CD14-positive monocyte (primary cell): ENCODE measurements around the gene POLR3A. TPM values are rescaled to one million over a fixed set of nuclear protein-coding genes. Genes with fewer than 3 reads are reported as not detected.

Source experiments
- DNase-seq, 3 donors: peaks; one replicate each; pipeline ENCODE4 v3.0.0-alpha.2; 2011 to 2022
- H2AFZ ChIP-seq: 2 replicates; pipeline ENCODE4 v1.6.0; 2012; ENCODE audit warnings: mild to moderate bottlenecking, low read depth, low read length, inconsistent platforms; ENCODE audit not compliant: insufficient read depth, poor library complexity, severe bottlenecking
- H3K27ac ChIP-seq, 2 donors: 1 replicate in 1 of 2; 2 replicates in 1 of 2; pipeline ENCODE4 v1.5.1; 2012 to 2013; ENCODE audit warnings: low read length in 2 of 2, control low read depth in 1 of 2, inconsistent platforms in 1 of 2, low read depth in 1 of 2, mild to moderate bottlenecking in 1 of 2
- H3K27me3 ChIP-seq, 2 donors: one replicate each; pipeline versions ENCODE4 v1.6.0 to v1.6.1; 2011 to 2013; ENCODE audit warnings: low read length in 2 of 2; ENCODE audit not compliant: control insufficient read depth in 2 of 2, insufficient read depth in 2 of 2
- H3K36me3 ChIP-seq, 2 donors: replicated peaks in 1 of 2; 1 replicate in 1 of 2; 2 replicates in 1 of 2; pipeline versions ENCODE4 v1.5.1 to v1.6.1; 2012 to 2013; ENCODE audit warnings: low read length in 2 of 2, control low read depth in 1 of 2, inconsistent platforms in 1 of 2, mild to moderate bottlenecking in 1 of 2; ENCODE audit not compliant: insufficient read depth in 2 of 2, control insufficient read depth in 1 of 2
- H3K4me1 ChIP-seq, 2 donors: 1 replicate in 1 of 2; 2 replicates in 1 of 2; pipeline versions ENCODE4 v1.5.1 to v1.6.1; 2012 to 2013; ENCODE audit warnings: low read length in 2 of 2, control low read depth in 1 of 2, inconsistent platforms in 1 of 2, mild to moderate bottlenecking in 1 of 2, moderate library complexity in 1 of 2; ENCODE audit not compliant: insufficient read depth in 2 of 2, control insufficient read depth in 1 of 2
- H3K4me2 ChIP-seq: replicated peaks from 2 replicates; pipeline ENCODE3; 2012; ENCODE audit warnings: low read length, moderate library complexity, mild to moderate bottlenecking; ENCODE audit not compliant: poor library complexity, severe bottlenecking; ENCODE audit errors: extremely low read depth
- H3K4me3 ChIP-seq, 3 experiments: fragments of 200-600 bp in 1 of 3; sonication (generic) in 1 of 3; replicated peaks in 1 of 3; 1 replicate in 2 of 3; 2 replicates in 1 of 3; pipeline ENCODE4 v1.5.1; 2011 to 2013; ENCODE audit warnings: low read length in 3 of 3, mild to moderate bottlenecking in 3 of 3, control low read depth in 2 of 3, low read depth in 2 of 3, inconsistent platforms in 1 of 3, moderate library complexity in 1 of 3
- H3K79me2 ChIP-seq: 2 replicates; pipeline ENCODE4 v1.6.0; 2012; ENCODE audit warnings: mild to moderate bottlenecking, control low read depth, inconsistent platforms, low read length, moderate library complexity; ENCODE audit not compliant: insufficient read depth
- H3K9ac ChIP-seq: 2 replicates; pipeline ENCODE4 v1.6.0; 2017; ENCODE audit warnings: low read length, mild to moderate bottlenecking; ENCODE audit not compliant: insufficient read depth, poor library complexity, severe bottlenecking
- H3K9me3 ChIP-seq, 2 donors: replicated peaks in 1 of 2; 1 replicate in 1 of 2; 2 replicates in 1 of 2; pipeline versions ENCODE4 v1.5.1 to v1.6.1; 2012 to 2013; ENCODE audit warnings: low read length in 2 of 2, control low read depth in 1 of 2; ENCODE audit not compliant: control insufficient read depth in 1 of 2, insufficient read depth in 1 of 2
- H4K20me1 ChIP-seq: 2 replicates; pipeline ENCODE4 v1.6.0; 2012; ENCODE audit warnings: mild to moderate bottlenecking, low read length, control low read depth, moderate library complexity; ENCODE audit not compliant: insufficient read depth
- H3K27ac Mint-ChIP-seq, 7 donors: one replicate each; pipeline ENCODE4 v1.8.0; 2020; ENCODE audit warnings: mild to moderate bottlenecking in 7 of 7, mixed read lengths in 7 of 7, moderate library complexity in 6 of 7, inconsistent platforms in 2 of 7
- H3K27me3 Mint-ChIP-seq, 3 donors: one replicate each; pipeline ENCODE4 v1.8.0; 2021 to 2022; ENCODE audit warnings: low read depth in 3 of 3, mild to moderate bottlenecking in 3 of 3, mixed read lengths in 3 of 3, moderate library complexity in 3 of 3, inconsistent platforms in 1 of 3
- H3K36me3 Mint-ChIP-seq, 2 donors: one replicate each; pipeline ENCODE4 v1.8.0; 2020; ENCODE audit warnings: mixed read lengths in 2 of 2, inconsistent platforms in 1 of 2, mild to moderate bottlenecking in 1 of 2
- H3K4me1 Mint-ChIP-seq: one replicate; pipeline ENCODE4 v1.8.0; 2020; ENCODE audit warnings: mild to moderate bottlenecking, mixed read lengths
- H3K4me3 Mint-ChIP-seq, 2 donors: one replicate each; pipeline ENCODE4 v1.8.0; 2020; ENCODE audit warnings: mild to moderate bottlenecking in 2 of 2, mixed read lengths in 2 of 2, moderate library complexity in 1 of 2
- H3K9me3 Mint-ChIP-seq, 7 donors: one replicate each; pipeline ENCODE4 v1.8.0; 2020 to 2022; ENCODE audit warnings: mixed read lengths in 7 of 7, mild to moderate bottlenecking in 6 of 7, moderate library complexity in 6 of 7, inconsistent platforms in 2 of 7
- WGBS: methylation state at CpG from one replicate; pipeline ENCODE4 v1.1.5; 2013; ENCODE audit warnings: missing lambda C conversion rate; ENCODE audit not compliant: insufficient coverage; 5-methylcytosine and 5-hydroxymethylcytosine counted together
- intact Hi-C, 2 donors: fragments of 100-400 bp; cut with micrococcal nuclease; formaldehyde crosslinking; loops; one replicate each; pipeline versions ENCODE4 v1.15.0 to v1.15.1; 2023
- polyA plus RNA-seq, 3 donors: library from polyadenylated mRNA; depleted of rRNA in 1 of 3; unstranded in 2 of 3; stranded (reverse) in 1 of 3; fragments of 300-500 nt in 2 of 3; fragments of >200 nt in 1 of 3; fragmentation: Illumina TruSeq in 2 of 3; gene quantifications; 1 replicate in 2 of 3; 2 replicates in 1 of 3; pipeline ENCODE4 v1.2.3, GENCODE V29; 2012 to 2021
- TF ChIP-seq, protein P1 (sequence below): fragments of 200-600 bp; IDR thresholded peaks from one replicate; pipeline ENCODE4 v1.8.0; 2022; ENCODE audit warnings: antibody characterized with exemption, mild to moderate bottlenecking

POLR3A gene
- polyA plus RNA-seq, 3 donors: 2.7 to 5.2 (median 4.7) TPM

DNA sequence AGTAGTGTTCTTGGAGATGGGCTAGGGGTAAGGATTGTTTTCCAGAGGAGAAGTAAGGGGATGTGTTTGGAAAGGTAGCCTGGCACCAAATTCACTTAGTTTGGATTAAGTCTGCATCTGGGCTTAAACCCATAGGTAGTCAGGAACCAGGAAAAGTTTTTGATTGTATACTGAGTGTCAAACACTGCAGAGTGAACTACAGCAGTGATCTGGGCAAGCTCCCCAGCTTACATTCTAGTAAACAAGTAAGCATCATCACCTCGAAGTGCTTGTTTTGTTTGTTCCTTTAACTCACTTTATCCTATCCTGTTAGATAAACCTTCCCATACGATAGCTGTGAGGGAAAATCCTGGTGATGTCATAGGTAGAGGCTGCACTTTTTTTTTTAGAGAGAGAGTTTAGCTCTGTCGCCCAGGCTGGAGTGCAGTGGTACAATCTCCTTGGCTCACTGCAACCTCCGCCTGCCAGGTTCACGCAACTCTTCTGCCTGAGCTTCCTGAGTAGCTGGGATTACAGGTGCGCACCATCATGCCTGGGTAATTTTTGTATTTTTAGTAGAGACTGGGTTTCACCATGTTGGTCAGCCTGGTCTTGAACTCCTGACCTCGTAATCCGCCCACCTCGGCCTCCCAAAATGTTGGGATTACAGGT is 6.7 kb upstream of the POLR3A start:
- DNase-seq: no peak
- intact Hi-C loops: no loop called here
- Mint-ChIP-seq H3K4me3 (no peak overlapping the region), H3K4me1 (peaks cover 26% of the 10 kb centered on the region), H3K27me3 (peaks cover 0 to 2% (median 0%) of the 10 kb centered on the region in 3 donors), H3K9me3 (no peaks in the 10 kb centered on the region), H3K27ac (peak overlapping the region in 3 of 7 donors; percentile 24 to 78 (median 48)), H3K36me3 (peaks cover 59 to 60% of the 10 kb centered on the region in 2 donors)
- Histone ChIP-seq H3K27ac (no peak overlapping the region), H3K4me2 (no peak overlapping the region), H3K27me3 (no peaks in the 10 kb centered on the region), H3K4me3 (no peak overlapping the region), H2AFZ (no peak overlapping the region), H3K4me1 (peaks cover 11 to 12% of the 10 kb centered on the region in 2 donors), H3K9ac (peak overlapping the region; percentile 4), H4K20me1 (peaks cover 67% of the 10 kb centered on the region), H3K36me3 (peaks cover 60 to 62% of the 10 kb centered on the region in 2 donors), H3K9me3 (no peaks in the 10 kb centered on the region), H3K79me2 (peaks cover 70% of the 10 kb centered on the region)
- TF ChIP-seq, protein P1, sequence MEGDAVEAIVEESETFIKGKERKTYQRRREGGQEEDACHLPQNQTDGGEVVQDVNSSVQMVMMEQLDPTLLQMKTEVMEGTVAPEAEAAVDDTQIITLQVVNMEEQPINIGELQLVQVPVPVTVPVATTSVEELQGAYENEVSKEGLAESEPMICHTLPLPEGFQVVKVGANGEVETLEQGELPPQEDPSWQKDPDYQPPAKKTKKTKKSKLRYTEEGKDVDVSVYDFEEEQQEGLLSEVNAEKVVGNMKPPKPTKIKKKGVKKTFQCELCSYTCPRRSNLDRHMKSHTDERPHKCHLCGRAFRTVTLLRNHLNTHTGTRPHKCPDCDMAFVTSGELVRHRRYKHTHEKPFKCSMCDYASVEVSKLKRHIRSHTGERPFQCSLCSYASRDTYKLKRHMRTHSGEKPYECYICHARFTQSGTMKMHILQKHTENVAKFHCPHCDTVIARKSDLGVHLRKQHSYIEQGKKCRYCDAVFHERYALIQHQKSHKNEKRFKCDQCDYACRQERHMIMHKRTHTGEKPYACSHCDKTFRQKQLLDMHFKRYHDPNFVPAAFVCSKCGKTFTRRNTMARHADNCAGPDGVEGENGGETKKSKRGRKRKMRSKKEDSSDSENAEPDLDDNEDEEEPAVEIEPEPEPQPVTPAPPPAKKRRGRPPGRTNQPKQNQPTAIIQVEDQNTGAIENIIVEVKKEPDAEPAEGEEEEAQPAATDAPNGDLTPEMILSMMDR: no peak
- WGBS: 98% methylated on average over 6 of the region's 9 CpGs

DNA sequence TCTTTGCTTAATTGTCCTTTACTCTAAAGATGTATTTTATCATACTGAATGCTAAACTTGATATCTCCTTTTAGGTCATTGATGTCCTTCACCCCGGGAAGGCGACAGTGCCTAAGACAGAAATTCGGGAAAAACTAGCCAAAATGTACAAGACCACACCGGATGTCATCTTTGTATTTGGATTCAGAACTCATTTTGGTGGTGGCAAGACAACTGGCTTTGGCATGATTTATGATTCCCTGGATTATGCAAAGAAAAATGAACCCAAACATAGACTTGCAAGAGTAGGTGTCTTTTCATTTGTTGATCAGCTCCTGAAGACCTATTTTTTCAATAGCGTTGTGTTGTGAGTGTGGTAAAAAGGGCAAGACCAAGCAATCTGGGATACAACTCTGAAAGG is 6.1 kb upstream of the POLR3A start:
- DNase-seq: no peak
- 97% methylated on average over 3 of the region's 5 CpGs for WGBS
- Mint-ChIP-seq H3K27ac (peak overlapping the region in 2 of 7 donors; percentile 24 to 78), H3K36me3 (peaks cover 53% of the 10 kb centered on the region in 2 donors), H3K9me3 (no peaks in the 10 kb centered on the region), H3K27me3 (peaks cover 0 to 2% (median 0%) of the 10 kb centered on the region in 3 donors), H3K4me1 (peaks cover 26% of the 10 kb centered on the region), H3K4me3 (no peak overlapping the region)
- Histone ChIP-seq H2AFZ (no peak overlapping the region), H3K79me2 (peaks cover 64% of the 10 kb centered on the region), H3K4me1 (peaks cover 11 to 12% of the 10 kb centered on the region in 2 donors), H3K36me3 (peaks cover 54 to 56% of the 10 kb centered on the region in 2 donors), H3K4me3 (no peak overlapping the region), H3K9ac (peak overlapping the region; percentile 4), H3K4me2 (no peak overlapping the region), H3K27me3 (no peaks in the 10 kb centered on the region), H3K27ac (no peak overlapping the region), H4K20me1 (peaks cover 61% of the 10 kb centered on the region), H3K9me3 (no peaks in the 10 kb centered on the region)
- TF ChIP-seq, protein P1: no peak
- intact Hi-C loops: no loop called here
